ENCODE results near the gene BICC1. TPM values are rescaled to one million over a fixed set of nuclear protein-coding genes. Genes with fewer than 3 reads are reported as not detected.

BICC1 gene
- total RNA-seq, 1 donor: 210 TPM

DNA sequence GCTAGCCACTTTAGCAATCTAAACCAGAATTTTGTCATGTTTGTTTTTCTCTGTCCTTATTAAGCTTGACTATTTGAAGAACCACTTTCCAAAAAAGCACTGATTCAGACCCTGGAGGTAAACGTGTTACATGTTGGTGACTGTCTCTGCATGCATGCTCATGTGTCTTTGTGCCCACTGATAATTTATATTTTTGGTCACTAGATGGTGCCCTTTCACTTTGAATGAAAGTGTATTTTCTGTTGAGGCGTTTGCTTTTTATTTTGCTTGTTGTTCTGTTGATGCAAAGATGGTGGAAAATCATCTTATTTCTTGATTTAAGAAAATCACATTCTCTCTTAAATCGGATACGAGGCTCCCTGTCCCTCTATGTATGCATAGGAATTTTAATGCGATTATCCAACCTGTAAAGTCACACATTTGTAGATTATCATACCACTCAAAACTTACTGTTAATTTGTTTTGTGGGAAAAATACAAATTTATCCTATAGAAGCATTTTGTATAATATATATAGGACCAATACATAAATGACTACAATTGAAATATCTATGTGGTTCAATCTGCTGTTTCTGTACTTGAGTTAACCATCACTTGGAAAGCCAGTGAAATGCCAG is 269.3 kb downstream of the BICC1 start:
- TF ChIP-seq, protein P1, sequence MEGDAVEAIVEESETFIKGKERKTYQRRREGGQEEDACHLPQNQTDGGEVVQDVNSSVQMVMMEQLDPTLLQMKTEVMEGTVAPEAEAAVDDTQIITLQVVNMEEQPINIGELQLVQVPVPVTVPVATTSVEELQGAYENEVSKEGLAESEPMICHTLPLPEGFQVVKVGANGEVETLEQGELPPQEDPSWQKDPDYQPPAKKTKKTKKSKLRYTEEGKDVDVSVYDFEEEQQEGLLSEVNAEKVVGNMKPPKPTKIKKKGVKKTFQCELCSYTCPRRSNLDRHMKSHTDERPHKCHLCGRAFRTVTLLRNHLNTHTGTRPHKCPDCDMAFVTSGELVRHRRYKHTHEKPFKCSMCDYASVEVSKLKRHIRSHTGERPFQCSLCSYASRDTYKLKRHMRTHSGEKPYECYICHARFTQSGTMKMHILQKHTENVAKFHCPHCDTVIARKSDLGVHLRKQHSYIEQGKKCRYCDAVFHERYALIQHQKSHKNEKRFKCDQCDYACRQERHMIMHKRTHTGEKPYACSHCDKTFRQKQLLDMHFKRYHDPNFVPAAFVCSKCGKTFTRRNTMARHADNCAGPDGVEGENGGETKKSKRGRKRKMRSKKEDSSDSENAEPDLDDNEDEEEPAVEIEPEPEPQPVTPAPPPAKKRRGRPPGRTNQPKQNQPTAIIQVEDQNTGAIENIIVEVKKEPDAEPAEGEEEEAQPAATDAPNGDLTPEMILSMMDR (IDR thresholded peaks at IDR 0.05; ENCODE audit: extremely low read depth, low read depth, low read length): peak; percentile 59
- Histone ChIP-seq H3K27me3 (ENCODE audit: insufficient read depth, low read length) (no peaks in the 10 kb centered on the region), H3K79me2 (ENCODE audit: insufficient read depth, low read length) (peaks cover 37% of the 10 kb centered on the region), H2AFZ (ENCODE audit: low read length) (no peak overlapping the region), H3K36me3 (ENCODE audit: insufficient read depth, low read length) (peaks cover 16% of the 10 kb centered on the region), H3K4me1 (ENCODE audit: insufficient read depth, low read length) (peaks cover 38% of the 10 kb centered on the region), H3K4me3 (ENCODE audit: insufficient read depth, low read length) (no peak overlapping the region), H3K4me2 (ENCODE audit: insufficient read depth, low read length) (no peak overlapping the region), H3K9me3 (ENCODE audit: low read depth, low read length) (no peaks in the 10 kb centered on the region), H3K27ac (ENCODE audit: low read depth, low read length) (peak overlapping the region; percentile 28), H4K20me1 (ENCODE audit: insufficient read depth, low read length) (peaks cover 14% of the 10 kb centered on the region)
- no peak for DNase-seq (ENCODE audit: insufficient read length, low spot score, missing footprints)

DNA sequence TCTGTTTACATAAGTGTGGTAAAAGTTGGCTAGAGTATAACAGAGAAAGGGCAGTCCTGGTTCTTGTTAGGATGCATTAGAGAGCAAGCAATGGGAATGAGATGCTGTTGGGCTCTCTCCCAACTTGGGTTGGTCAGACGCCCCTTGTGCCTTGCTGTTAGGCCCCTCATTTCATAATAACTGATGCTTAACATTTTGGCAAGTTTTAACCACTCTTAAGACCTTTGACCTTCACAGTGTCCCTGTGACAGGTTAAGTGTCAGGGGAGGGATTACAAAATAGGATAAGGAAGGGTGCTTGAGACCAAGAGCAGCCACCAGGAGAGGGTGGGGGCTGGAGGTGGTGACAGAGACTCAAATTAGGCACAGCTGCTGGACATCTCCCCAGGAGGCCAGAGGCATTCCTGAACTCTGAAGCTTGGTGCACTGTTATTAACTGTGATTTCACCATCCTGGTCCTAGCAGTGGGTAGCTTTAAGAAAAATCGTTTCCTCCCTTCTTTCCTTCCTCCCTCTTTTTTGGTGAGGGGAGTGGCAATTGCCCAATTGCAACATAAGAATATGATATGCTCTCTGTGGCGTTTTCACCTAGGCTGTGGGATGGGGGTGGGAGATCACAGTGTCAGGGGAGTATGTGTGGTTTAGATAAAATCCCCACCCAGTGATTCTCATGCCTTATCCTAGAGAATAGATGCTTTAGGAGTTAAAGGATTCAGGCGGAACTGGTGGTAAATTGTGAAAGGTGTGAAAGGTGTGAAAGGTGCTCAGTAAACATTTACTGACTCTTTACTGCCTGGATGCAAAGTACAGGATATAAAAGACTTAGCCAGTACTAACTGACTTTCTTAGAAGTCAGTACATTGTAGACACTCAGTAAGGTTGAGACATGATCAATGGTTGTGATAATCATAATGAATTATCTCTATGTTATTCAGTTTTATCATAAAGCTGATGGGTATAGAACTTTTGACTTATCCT is 270.5 kb downstream of the BICC1 start:
- H3K36me3 ChIP-seq (ENCODE audit: insufficient read depth, low read length): peaks cover 27% of the 10 kb centered on the region
- no peaks in the 10 kb centered on the region for H3K9me3 ChIP-seq (ENCODE audit: low read depth, low read length)
- H4K20me1 ChIP-seq (ENCODE audit: insufficient read depth, low read length): peaks cover 12% of the 10 kb centered on the region
- TF ChIP-seq, protein P1 (IDR thresholded peaks at IDR 0.05; ENCODE audit: extremely low read depth, low read depth, low read length): no peak
- H3K4me3 ChIP-seq (ENCODE audit: insufficient read depth, low read length): no peak overlapping the region
- no peak for DNase-seq (ENCODE audit: insufficient read length, low spot score, missing footprints)
- H3K27me3 ChIP-seq (ENCODE audit: insufficient read depth, low read length): no peaks in the 10 kb centered on the region
- peak overlapping the region; percentile 28 for H3K27ac ChIP-seq (ENCODE audit: low read depth, low read length)
- H3K4me2 ChIP-seq (ENCODE audit: insufficient read depth, low read length): peak overlapping the region; percentile 14
- peaks cover 37% of the 10 kb centered on the region for H3K4me1 ChIP-seq (ENCODE audit: insufficient read depth, low read length)
- H3K79me2 ChIP-seq (ENCODE audit: insufficient read depth, low read length): peaks cover 31% of the 10 kb centered on the region
- no peak overlapping the region for H2AFZ ChIP-seq (ENCODE audit: low read length)

DNA sequence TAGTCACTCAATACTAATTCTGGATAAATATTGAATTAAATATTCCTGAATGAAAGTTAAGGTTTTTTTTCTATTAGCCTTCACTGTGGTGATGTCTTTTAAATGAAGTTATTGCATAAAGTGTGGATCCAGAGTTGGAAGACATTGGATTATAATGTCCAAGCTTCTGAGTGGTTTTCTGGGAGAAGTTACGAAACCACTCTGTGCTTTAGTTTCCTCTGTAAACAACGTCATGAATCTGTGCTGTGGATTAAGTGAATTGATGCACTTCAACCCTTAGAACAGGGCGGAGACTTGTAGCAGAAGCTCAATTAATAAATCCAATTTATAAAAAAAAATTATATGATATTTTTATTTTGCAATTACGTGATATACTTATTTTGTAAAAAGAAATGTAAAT is 271.7 kb downstream of the BICC1 start:
- TF ChIP-seq, protein P1 (IDR thresholded peaks at IDR 0.05; ENCODE audit: extremely low read depth, low read depth, low read length): no peak
- no peak for DNase-seq (ENCODE audit: insufficient read length, low spot score, missing footprints)
- H4K20me1 ChIP-seq (ENCODE audit: insufficient read depth, low read length): peaks cover 12% of the 10 kb centered on the region
- no peaks in the 10 kb centered on the region for H3K9me3 ChIP-seq (ENCODE audit: low read depth, low read length)
- no peaks in the 10 kb centered on the region for H3K27me3 ChIP-seq (ENCODE audit: insufficient read depth, low read length)
- no peak overlapping the region for H3K4me3 ChIP-seq (ENCODE audit: insufficient read depth, low read length)
- peaks cover 22% of the 10 kb centered on the region for H3K79me2 ChIP-seq (ENCODE audit: insufficient read depth, low read length)
- peaks cover 30% of the 10 kb centered on the region for H3K4me1 ChIP-seq (ENCODE audit: insufficient read depth, low read length)
- H2AFZ ChIP-seq (ENCODE audit: low read length): no peak overlapping the region
- H3K27ac ChIP-seq (ENCODE audit: low read depth, low read length): no peak overlapping the region
- no peak overlapping the region for H3K4me2 ChIP-seq (ENCODE audit: insufficient read depth, low read length)
- peaks cover 38% of the 10 kb centered on the region for H3K36me3 ChIP-seq (ENCODE audit: insufficient read depth, low read length)

DNA sequence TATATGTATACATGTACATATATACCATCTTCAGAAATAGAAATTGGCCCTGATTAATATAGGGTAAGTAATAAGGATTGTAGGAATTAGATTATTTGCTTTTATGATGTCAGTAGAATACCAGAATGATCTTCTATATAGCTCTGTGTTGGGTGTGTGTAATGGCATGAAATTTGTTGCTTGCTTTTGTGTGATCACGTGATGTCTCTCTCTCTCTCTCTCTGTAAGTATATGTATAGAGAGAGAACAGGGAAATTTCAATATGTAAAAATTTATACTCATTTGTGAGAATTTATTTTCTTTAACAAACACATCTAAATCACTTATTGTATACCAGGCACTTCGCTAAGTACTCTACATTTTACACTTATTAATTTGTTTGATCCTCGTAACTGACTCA is 272.7 kb downstream of the BICC1 start:
- peaks cover 12% of the 10 kb centered on the region for H4K20me1 ChIP-seq (ENCODE audit: insufficient read depth, low read length)
- H3K27ac ChIP-seq (ENCODE audit: low read depth, low read length): no peak overlapping the region
- TF ChIP-seq, protein P1 (IDR thresholded peaks at IDR 0.05; ENCODE audit: extremely low read depth, low read depth, low read length): no peak
- H2AFZ ChIP-seq (ENCODE audit: low read length): no peak overlapping the region
- peaks cover 17% of the 10 kb centered on the region for H3K79me2 ChIP-seq (ENCODE audit: insufficient read depth, low read length)
- DNase-seq (ENCODE audit: insufficient read length, low spot score, missing footprints): no peak
- no peaks in the 10 kb centered on the region for H3K9me3 ChIP-seq (ENCODE audit: low read depth, low read length)
- no peak overlapping the region for H3K4me2 ChIP-seq (ENCODE audit: insufficient read depth, low read length)
- no peak overlapping the region for H3K4me3 ChIP-seq (ENCODE audit: insufficient read depth, low read length)
- no peaks in the 10 kb centered on the region for H3K27me3 ChIP-seq (ENCODE audit: insufficient read depth, low read length)
- peaks cover 25% of the 10 kb centered on the region for H3K4me1 ChIP-seq (ENCODE audit: insufficient read depth, low read length)
- H3K36me3 ChIP-seq (ENCODE audit: insufficient read depth, low read length): peaks cover 47% of the 10 kb centered on the region

All from osteoblast (primary cell).